ENCODE data around the gene FBN1.
A peak's percentile ranks its signal among the peaks of the same experiment; 100 is the strongest.

The FBN1 gene

DNA sequence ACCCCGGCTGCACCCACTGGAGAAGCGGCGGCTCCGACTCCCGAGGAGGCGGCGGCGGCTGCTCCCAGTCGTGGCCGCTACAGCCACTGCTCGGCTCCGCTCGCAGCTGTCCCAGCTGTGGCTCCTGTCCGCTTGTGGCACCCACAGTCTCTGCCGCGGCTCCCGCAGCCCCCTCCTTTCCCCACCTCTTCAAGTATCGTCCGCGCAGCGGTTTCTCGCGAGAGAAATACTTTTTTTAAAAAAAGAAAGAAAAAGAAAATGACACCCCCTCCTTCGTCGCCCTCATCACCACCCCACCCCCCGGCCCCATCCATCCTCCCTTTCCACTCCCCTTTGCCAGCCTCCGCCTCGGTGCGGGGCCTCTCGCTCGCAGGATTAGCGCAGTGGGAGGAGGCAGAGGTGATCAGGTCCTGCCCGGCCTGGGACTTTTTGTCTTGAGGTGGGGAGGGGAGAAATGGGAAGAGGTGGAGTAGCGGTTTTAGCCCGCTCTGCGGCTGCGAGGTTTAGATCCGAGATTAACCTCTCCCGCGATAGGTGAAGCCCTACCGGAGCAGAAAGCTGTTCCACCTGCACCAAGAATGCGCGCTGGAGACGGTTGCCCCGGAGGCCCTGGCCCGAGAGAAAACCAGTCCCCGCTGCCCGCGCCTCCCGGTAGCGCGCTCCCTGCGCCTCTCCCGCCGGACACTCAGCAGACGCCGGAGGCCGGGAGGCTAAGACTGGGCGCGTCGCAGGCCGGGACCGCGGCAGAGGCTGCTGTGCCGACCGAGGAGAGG is at the start of gene FBN1:
TSS of gene FBN1 (minus strand) at position 152 of the 773 bp plus-strand sequence. CDS start 940 bp downstream, outside the sequence.
- DNase-seq (ENCODE audit: low spot score): peak; percentile 68

DNA sequence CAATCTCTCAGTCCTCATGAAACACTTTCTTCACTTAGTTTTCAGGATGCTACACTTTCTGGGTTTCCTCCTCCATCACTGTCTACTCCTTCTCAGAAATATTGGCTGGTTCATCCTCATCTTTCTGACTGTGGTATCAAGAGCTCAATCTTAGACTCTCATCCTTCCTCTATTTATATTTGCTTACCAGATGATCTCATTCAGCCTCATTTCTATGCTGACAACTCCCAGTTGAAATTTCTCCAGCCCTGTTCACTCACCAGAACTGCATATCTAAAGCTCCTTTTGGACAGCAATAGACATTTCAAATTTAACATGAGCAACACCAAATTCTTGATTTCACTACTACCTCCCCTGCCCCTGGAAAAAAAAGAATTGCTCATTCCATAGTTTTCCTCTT is 48.0 kb upstream of the FBN1 start:
- DNase-seq (ENCODE audit: low spot score): no peak

GRCh38 chr15:48688493-48688892 is 43.0 kb upstream of the FBN1 start:
- no peak for DNase-seq (ENCODE audit: low spot score)

DNA sequence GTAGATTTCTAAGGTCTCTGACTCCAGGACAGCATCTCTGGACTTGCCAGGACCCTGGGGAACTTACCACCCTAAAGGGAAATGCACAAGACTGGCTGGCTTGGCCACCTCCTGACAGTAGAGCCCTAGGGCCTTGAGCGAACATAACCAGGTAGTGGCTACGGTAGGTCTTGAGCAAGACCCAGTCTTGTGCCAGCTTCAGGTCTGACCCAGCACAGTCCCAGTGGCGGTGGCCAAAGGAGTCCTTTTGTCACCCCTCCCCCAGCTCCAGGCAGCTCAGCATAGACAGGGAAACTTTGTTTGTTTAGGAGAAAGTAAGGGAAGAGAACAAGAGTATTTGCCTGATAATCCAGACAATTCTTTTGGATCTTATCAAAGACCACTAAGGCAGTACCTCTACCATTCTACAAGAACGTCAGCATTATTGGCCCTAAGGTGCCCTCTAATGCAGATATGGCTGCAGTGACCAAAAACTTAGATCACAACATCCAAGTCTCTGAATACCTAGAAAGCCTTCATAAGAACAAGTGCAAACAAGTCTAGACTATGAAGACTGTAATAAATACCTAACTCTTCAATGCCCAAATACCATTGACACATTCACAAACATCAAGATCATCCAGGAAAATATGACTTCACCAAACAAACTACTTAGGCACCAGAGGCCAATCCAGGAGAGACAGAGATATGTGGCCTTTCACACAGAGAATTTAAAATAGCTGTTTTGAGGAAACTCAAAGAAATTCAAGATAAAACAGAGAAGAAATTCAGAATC is 38.7 kb upstream of the FBN1 start:
- DNase-seq (ENCODE audit: low spot score): no peak

GRCh38 chr15:48682942-48683651 is 37.6 kb upstream of the FBN1 start:
- DNase-seq (ENCODE audit: low spot score): no peak

DNA sequence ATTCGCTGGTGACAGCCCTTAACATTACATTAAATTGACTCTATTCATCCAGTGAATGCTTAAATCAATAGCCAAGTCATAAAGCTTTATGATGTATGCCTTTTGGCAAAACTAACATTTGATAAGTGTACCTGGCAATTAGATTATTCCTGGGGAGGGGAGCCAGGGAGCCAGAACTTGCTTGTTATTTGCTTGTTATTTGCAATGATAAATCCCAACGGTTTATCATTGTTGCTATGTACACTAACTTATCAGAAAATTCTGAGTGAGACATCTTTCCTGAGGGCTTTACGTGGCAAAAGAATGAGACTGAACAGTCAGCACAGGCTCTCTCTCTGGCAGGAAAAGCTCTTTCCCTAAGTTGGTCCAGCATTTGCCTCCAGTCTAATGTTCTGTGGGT is 35.8 kb upstream of the FBN1 start:
- no peak for DNase-seq (ENCODE audit: low spot score)

DNA sequence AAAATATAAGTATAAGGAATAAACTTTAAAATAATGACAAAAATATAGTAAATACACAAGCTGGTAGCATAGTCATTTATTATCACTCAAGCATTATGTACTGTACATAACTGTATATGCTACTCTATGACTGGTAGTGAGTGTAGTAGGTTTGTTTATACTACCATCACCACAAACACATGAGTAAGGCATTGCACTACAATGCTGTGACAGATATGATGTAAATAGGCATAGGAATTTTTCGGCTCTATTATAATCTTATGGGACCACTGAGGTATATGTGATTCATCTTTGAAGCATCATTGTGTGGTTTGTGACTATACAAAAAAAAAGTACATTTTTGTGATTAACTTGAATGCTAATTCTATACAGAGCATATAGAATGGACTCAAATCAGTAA is 35.3 kb upstream of the FBN1 start:
- no peak for DNase-seq (ENCODE audit: low spot score)

- no peak for DNase-seq (ENCODE audit: low spot score)
Measured at GRCh38 chr15:48679952-48680351, 34.4 kb upstream of the FBN1 start.

DNA sequence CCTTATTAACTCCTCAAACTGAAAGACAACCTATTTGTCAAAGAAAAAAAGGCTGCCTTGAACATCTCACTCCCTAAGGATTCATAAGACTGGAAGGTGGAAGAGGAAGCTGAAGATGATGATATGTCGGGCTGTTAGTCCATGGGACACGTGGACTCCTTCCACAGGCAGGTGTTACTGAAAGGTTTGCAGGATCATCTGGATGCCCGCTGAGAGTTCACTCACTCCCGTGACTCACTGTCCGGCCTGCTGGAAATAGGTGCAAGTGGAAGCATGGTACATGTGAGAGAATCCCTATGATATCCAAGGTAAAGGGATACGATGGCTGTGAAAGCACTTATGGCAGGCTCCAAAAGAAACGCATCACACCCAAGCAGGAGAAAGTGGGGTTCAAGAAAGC is 33.3 kb upstream of the FBN1 start:
- DNase-seq (ENCODE audit: low spot score): no peak

- no peak for DNase-seq (ENCODE audit: low spot score)
Measured at GRCh38 chr15:48677821-48678220, 32.3 kb upstream of the FBN1 start.

DNA sequence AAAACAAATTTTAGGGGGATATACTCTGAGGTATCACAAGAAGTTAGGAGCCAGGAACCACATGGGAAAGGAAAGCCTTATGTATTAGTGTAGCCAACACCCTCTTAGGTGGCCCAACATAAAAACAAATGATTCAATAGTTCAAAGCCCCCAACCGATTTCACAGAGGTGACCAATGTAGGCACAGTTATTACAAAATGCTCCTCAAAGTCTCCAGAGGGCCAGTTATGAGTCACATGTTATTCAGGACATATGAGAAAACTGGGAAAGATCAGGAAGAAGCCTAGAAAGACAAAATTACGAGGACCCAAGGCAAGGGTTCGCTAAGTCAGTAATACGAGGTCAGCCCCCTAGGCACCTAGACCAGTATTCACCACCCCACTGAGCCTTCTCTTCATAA is 29.9 kb upstream of the FBN1 start:
- no peak for DNase-seq (ENCODE audit: low spot score)

GRCh38 chr15:48674876-48675275 is 29.4 kb upstream of the FBN1 start:
- no peak for DNase-seq (ENCODE audit: low spot score)

DNA sequence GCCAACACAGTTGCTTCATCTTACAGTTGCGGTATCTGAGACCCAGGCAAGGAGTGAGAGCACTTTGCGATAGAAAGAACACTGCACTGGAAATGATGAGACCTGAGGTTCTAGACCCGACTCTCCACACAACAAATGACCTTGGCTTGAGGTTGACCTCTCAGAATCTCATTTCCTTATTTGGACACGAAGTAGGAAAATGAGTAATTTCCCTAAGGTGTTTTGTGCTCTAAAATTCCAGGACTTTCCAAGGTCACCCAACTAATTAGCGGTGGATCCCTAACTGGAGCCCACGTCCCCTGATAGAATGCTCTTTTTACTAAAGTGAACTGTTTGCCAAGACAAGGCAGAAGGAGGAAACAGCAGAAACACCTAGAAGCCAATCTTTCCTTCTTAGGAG is 26.7 kb upstream of the FBN1 start:
- DNase-seq (ENCODE audit: low spot score): no peak

- no peak for DNase-seq (ENCODE audit: low spot score)
Measured at GRCh38 chr15:48671103-48672022, 25.9 kb upstream of the FBN1 start.

GRCh38 chr15:48667701-48668100 is 22.2 kb upstream of the FBN1 start:
- DNase-seq (ENCODE audit: low spot score): no peak

DNA sequence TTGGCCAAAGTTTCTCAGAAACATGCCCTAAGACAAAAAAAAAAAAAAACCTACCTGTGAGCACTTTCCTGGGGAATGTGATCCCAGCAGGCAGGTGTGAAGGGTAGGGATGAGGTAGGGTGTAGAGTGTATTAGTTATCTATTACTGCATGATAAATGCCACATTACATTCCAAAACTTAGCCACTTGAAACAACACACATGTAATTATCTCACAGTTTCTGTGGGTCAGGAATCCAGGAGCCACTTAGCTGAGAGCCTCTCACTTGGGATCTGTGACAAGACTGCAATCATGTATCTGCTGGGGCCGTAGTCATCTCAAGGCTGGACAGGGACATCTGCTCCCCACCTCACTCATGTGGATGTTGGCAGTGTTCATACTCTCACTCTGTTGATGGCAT is 18.9 kb upstream of the FBN1 start:
- DNase-seq (ENCODE audit: low spot score): no peak

DNA sequence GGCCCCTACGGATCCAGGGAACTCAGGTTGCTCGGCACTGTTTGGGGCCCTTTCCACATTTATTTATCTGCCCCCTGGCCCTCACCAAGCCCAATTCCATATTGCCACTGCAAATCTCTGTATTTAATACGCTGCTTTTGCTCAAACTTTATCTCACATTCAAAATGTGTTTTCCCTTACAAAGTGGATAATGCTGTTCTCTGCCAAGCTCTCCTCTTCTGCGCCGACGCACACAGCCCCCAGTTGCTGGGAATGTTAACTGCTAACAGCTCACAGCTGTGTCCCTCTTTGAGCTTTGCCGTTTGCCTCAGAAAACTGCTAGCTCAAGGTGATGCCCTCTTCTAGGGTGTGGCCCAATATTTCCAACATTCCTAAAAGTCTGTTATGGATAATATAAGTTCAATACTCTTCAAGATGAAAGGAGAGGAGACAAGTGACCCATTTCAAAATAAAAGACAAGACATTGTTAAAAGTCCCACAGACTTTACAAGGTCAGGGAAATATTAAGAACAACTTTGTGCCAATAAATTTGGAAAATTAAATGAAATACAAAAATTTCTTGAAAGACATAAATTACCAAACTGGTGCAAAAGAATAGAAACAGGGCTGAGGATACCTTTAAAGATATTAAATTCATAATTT is 12.6 kb upstream of the FBN1 start:
- no peak for DNase-seq (ENCODE audit: low spot score)

DNA sequence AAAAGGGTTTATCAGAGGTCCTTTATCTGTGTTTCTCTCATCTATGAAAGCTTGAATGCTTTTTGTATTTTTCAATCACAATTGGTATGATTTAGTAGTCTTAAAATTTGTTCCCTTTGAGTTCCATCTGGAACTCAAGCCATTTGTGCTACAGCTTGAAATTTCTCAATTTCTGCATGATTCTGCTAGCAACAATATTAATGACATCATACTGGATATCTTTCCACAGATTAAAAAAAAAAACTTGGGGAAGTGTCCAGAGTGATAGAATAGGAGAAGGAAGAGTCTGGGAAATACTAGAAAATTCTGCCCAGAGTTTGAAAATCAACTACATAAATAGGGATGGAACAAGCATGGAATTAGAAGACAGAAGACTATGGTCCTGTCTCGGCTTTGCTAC is 9.3 kb upstream of the FBN1 start:
- DNase-seq (ENCODE audit: low spot score): no peak

- no peak for DNase-seq (ENCODE audit: low spot score)
Measured at GRCh38 chr15:48653913-48654670, 8.6 kb upstream of the FBN1 start.

DNA sequence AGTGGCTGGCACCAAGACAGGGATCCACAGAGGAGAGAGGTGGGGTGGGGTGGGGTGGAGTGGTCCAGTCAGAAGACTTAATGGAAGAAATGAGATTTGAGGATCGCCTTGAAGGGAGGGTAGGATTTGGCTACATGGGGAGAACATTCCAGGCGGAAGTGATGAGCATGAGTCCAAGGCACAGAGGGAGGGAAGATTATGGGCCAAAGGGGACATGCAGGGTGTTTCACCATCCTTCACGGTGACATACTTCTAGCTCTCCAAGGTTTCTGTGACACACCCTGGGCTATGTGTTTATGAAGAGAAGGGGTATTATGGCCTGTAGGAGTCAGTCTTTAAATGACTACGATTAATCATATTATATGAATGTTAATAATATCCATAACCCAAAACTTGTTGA is 7.7 kb upstream of the FBN1 start:
- no peak for DNase-seq (ENCODE audit: low spot score)
